Small intestine (tissue), 16 donors: ENCODE data around the gene SYNJ2. TPM values are rescaled to one million over a fixed set of nuclear protein-coding genes. Genes with fewer than 3 reads are reported as not detected.
"Not testable (repeated sequence)": the region's sequence is repeated elsewhere in the genome, so short reads cannot be mapped to it uniquely, and the experiment has no call there.

ENCODE experiments used
- DNase-seq, 2 donors: peaks; one replicate each; pipeline versions ENCODE4 v3.0.0 to v3.0.0-alpha.2; 2013
- FAIRE-seq: peaks from 2 replicates; lab custom pipeline; 2012; peaks lifted over from hg19 to GRCh38; lab: Jason Lieb, UNC
- H3K27ac ChIP-seq, 3 donors: one replicate each; pipeline ENCODE4 v1.5.1; 2013; ENCODE audit warnings: low read length in 2 of 3, mild to moderate bottlenecking in 2 of 3, control low read depth in 1 of 3, inconsistent platforms in 1 of 3, low read depth in 1 of 3, moderate library complexity in 1 of 3
- H3K27me3 ChIP-seq, 3 donors: one replicate each; pipeline ENCODE4 v1.6.1; 2013; ENCODE audit warnings: low read length in 3 of 3, inconsistent platforms in 1 of 3; ENCODE audit not compliant: control insufficient read depth in 3 of 3, insufficient read depth in 3 of 3
- H3K36me3 ChIP-seq, 3 donors: one replicate each; pipeline ENCODE4 v1.6.1; 2013; ENCODE audit warnings: low read length in 3 of 3, inconsistent platforms in 1 of 3, low read depth in 1 of 3, mild to moderate bottlenecking in 1 of 3, moderate library complexity in 1 of 3; ENCODE audit not compliant: control insufficient read depth in 3 of 3, insufficient read depth in 2 of 3
- H3K4me1 ChIP-seq, 3 donors: one replicate each; pipeline ENCODE4 v1.6.1; 2013; ENCODE audit warnings: low read length in 2 of 3, inconsistent platforms in 1 of 3, low read depth in 1 of 3, mild to moderate bottlenecking in 1 of 3, moderate library complexity in 1 of 3; ENCODE audit not compliant: control insufficient read depth in 3 of 3, insufficient read depth in 2 of 3
- H3K4me3 ChIP-seq, 3 donors: one replicate each; pipeline ENCODE4 v1.5.1; 2013; ENCODE audit warnings: low read length in 3 of 3, control low read depth in 1 of 3, inconsistent platforms in 1 of 3, low read depth in 1 of 3, mild to moderate bottlenecking in 1 of 3, moderate library complexity in 1 of 3
- H3K9me3 ChIP-seq, 2 donors: one replicate each; pipeline ENCODE4 v1.6.1; 2013; ENCODE audit warnings: low read depth in 1 of 2, low read length in 1 of 2; ENCODE audit not compliant: control insufficient read depth in 2 of 2, insufficient read depth in 1 of 2
- WGBS, 3 donors: extraction: QIAGEN DNeasy Blood & Tissue Kit; methylation state at CpG; one replicate each; pipeline ENCODE4 v1.1.7; 2013; 5-methylcytosine and 5-hydroxymethylcytosine counted together
- long read RNA-seq, 10 donors: transcript quantifications; one replicate each; lab custom pipeline, GENCODE V29; 2026
- polyA plus RNA-seq, 4 donors: library from polyadenylated mRNA; stranded (reverse) in 3 of 4; unstranded in 1 of 4; fragments of 200-250 nt in 3 of 4; fragments of 120-200 nt in 1 of 4; gene quantifications; one replicate each; pipeline versions ENCODE4 v1.2.1 to v1.2.3, GENCODE V29; 2013
- donor health status: healthy with polysubstance abuse.
- donor health status: control.
- donor health status: control.
- donor health status: Bipolar disorder and iron deficiency.
- donor health status: healthy.

The SYNJ2 gene, protein sequence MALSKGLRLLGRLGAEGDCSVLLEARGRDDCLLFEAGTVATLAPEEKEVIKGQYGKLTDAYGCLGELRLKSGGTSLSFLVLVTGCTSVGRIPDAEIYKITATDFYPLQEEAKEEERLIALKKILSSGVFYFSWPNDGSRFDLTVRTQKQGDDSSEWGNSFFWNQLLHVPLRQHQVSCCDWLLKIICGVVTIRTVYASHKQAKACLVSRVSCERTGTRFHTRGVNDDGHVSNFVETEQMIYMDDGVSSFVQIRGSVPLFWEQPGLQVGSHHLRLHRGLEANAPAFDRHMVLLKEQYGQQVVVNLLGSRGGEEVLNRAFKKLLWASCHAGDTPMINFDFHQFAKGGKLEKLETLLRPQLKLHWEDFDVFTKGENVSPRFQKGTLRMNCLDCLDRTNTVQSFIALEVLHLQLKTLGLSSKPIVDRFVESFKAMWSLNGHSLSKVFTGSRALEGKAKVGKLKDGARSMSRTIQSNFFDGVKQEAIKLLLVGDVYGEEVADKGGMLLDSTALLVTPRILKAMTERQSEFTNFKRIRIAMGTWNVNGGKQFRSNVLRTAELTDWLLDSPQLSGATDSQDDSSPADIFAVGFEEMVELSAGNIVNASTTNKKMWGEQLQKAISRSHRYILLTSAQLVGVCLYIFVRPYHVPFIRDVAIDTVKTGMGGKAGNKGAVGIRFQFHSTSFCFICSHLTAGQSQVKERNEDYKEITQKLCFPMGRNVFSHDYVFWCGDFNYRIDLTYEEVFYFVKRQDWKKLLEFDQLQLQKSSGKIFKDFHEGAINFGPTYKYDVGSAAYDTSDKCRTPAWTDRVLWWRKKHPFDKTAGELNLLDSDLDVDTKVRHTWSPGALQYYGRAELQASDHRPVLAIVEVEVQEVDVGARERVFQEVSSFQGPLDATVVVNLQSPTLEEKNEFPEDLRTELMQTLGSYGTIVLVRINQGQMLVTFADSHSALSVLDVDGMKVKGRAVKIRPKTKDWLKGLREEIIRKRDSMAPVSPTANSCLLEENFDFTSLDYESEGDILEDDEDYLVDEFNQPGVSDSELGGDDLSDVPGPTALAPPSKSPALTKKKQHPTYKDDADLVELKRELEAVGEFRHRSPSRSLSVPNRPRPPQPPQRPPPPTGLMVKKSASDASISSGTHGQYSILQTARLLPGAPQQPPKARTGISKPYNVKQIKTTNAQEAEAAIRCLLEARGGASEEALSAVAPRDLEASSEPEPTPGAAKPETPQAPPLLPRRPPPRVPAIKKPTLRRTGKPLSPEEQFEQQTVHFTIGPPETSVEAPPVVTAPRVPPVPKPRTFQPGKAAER (N-terminal part only)
- polyA plus RNA-seq: 10 to 100 TPM in 1 of 4 donors, 1 to 10 TPM in 3; 7.0 to 16.3 (median 9.4) TPM
- long read RNA-seq, donor 1, partial matches to known transcripts: 0 of 2 reads
- long read RNA-seq, donor 1, other reads (novel, unspliced or antisense): 0 of 2 reads
- long read RNA-seq, donor 2: 0 reads
- long read RNA-seq, donor 3: 0 reads
- long read RNA-seq, donor 4: 0 reads
- long read RNA-seq, donor 5: 0 reads
- long read RNA-seq, donor 6, partial matches to known transcripts: 12 of 12 reads
- long read RNA-seq, donor 6, other reads (novel, unspliced or antisense): 0 of 12 reads
- long read RNA-seq, donor 7, full-length matches to known transcripts: 1 of 1 reads
- long read RNA-seq, donor 7, partial matches to known transcripts: 0 of 1 reads
- long read RNA-seq, donor 7, other reads (novel, unspliced or antisense): 0 of 1 reads
- long read RNA-seq, donor 8: 0 reads
- long read RNA-seq, donor 9: 0 reads
- long read RNA-seq, donor 10, partial matches to known transcripts: 0 of 2 reads
- long read RNA-seq, donor 10, other reads (novel, unspliced or antisense): 0 of 2 reads

DNA sequence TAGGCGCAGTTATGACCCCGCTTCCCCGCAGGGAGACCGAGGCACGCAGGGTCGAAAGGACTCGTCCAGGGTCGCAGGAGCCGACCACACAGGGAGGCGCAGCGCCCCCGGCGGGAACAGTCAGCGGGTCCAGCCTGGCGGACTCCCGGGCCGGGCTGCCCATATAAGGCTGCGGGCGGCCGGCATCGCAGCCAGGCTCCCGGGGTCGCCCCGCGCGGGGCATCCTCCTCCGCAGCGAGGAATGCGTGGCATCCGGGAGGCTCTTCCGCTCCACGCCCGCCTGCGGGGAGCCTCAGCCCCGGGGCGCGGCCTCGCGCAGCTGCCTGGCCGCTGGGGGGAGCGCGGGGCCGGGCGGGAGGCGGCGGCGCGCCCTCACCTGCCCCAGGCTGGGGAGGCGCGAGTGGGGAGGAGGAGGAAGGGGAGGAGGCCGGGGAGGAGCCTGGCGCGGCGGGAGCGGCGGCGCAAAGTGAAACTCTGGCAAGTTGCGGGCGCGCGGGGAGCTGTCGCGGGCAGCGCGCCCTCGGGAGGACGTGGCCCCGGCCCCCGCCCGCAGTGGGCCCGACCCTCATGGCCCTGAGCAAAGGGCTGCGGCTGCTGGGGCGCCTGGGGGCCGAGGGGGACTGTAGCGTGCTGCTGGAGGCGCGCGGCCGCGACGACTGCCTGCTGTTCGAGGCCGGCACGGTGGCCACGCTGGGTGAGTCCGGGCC is at the start of gene SYNJ2:
Gene SYNJ2, plus strand, starts transcription at position 469 of the 707 bp plus-strand sequence. Its CDS starts 99 bp downstream, at position 568.
- no peak for FAIRE-seq
- peak within 1 kb of the TSS; percentile 72 to 84 (median 80) for H3K27ac ChIP-seq
- peaks cover 0 to 25% (median 10%) of the 10 kb centered on the region in 3 donors for H3K4me1 ChIP-seq
- peak within 1 kb of the TSS; percentile 74 to 91 (median 82) for H3K4me3 ChIP-seq
- peak; percentile 90 to 94 for DNase-seq
- no peaks in the 10 kb centered on the region for H3K9me3 ChIP-seq
- 1% methylated on average over 41 to 86 of the region's 86 CpGs for WGBS, 3 donors
- H3K27me3 ChIP-seq: peaks cover 0 to 2% (median 0%) of the 10 kb centered on the region in 3 donors
- no peaks in the 10 kb centered on the region for H3K36me3 ChIP-seq

DNA sequence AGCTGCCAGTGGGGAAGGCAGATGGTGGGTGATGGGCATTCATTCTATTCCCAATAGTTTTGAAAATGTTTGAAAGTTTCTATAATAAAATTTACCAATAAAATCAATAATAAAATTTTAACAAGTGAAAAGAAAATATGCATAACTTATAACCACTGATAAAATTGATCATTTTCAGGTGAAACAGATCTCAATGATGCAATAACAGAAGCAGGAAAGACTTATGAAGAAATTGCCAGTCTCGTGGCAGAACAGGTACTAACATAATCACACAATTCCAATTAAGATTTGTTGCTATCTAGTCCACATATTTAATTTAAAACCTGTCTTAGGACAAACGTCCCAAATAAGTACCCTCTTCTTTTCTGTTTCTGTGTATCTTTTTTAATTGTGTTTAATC is 45.9 kb upstream of the SYNJ2 start:
- WGBS, 3 donors: 56 to 64% (median 61%) methylated on average over 2 of the region's 2 CpGs
- H3K36me3 ChIP-seq: peaks cover 13 to 40% (median 26%) of the 10 kb centered on the region in 3 donors
- FAIRE-seq: no peak

GRCh38 chr6:157937318-157937717 is 44.3 kb upstream of the SYNJ2 start:
- Histone ChIP-seq H3K27ac (no peak overlapping the region), H3K4me1 (peaks cover 0 to 4% (median 0%) of the 10 kb centered on the region in 3 donors), H3K9me3 (no peaks in the 10 kb centered on the region), H3K36me3 (peaks cover 10 to 51% (median 22%) of the 10 kb centered on the region in 3 donors), H3K4me3 (no peak overlapping the region), H3K27me3 (no peaks in the 10 kb centered on the region)
- WGBS, 3 donors: 78 to 88% (median 85%) methylated on average over 3 of the region's 3 CpGs
- DNase-seq: no peak
- FAIRE-seq: no peak

More for the DNA sequence above, 45.9 kb upstream of the SYNJ2 start:
- H3K4me3 ChIP-seq: no peak overlapping the region
- no peaks in the 10 kb centered on the region for H3K27me3 ChIP-seq
- no peak overlapping the region for H3K27ac ChIP-seq
- no peaks in the 10 kb centered on the region for H3K9me3 ChIP-seq
- H3K4me1 ChIP-seq: peaks cover 0 to 4% (median 0%) of the 10 kb centered on the region in 3 donors
- no peak for DNase-seq

GRCh38 chr6:157937916-157938315 is 43.7 kb upstream of the SYNJ2 start:
- Histone ChIP-seq H3K27ac (no peak overlapping the region), H3K36me3 (peaks cover 10 to 51% (median 22%) of the 10 kb centered on the region in 3 donors), H3K4me3 (no peak overlapping the region), H3K9me3 (no peaks in the 10 kb centered on the region), H3K27me3 (no peaks in the 10 kb centered on the region), H3K4me1 (peaks cover 0 to 4% (median 0%) of the 10 kb centered on the region in 3 donors)
- WGBS, 3 donors: 94 to 97% (median 95%) methylated on average over 6 of the region's 6 CpGs
- FAIRE-seq: no peak
- DNase-seq: no peak

DNA sequence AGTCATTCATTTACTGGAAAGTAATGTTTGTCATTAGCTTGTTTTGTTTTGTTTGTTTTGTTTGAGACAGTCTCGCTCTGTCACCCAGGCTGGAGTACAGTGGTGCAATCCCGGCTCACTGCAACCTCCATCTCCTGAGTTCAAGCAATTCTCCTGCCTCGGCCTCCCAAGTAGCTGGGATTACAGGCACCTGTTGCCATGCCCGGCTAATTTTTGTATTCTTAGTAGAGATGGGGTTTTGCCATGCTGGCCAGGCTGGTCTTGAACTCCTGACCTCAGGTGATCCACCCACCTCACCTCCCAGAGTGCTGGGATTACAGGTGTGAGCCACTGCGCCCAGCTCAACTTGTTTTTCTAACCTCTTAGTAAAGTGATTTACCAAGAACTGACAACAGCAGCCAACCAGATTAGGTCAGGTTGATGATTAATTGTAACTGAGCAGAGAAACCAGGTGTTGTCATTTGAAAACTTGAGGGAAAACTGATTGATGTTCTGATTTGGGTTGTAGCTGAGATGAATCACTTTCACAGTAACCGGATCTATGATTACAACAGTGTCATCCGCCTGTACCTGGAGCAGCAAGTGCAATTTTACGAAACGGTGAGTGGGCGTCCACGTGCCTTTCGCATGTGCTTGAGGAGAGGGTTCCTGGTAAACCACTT is 41.2 kb upstream of the SYNJ2 start:
- WGBS, 3 donors: 34 to 70% (median 53%) methylated on average over 12 of the region's 12 CpGs
- peak; percentile 68 to 73 for DNase-seq
- H3K4me3 ChIP-seq, H3K27me3 ChIP-seq, H3K9me3 ChIP-seq, H3K4me1 ChIP-seq, FAIRE-seq: not testable (repeated sequence)
- H3K36me3 ChIP-seq: peaks cover 9 to 60% (median 19%) of the 10 kb centered on the region in 3 donors
- peak overlapping the region in 1 of 3 donors; percentile 29 for H3K27ac ChIP-seq

DNA sequence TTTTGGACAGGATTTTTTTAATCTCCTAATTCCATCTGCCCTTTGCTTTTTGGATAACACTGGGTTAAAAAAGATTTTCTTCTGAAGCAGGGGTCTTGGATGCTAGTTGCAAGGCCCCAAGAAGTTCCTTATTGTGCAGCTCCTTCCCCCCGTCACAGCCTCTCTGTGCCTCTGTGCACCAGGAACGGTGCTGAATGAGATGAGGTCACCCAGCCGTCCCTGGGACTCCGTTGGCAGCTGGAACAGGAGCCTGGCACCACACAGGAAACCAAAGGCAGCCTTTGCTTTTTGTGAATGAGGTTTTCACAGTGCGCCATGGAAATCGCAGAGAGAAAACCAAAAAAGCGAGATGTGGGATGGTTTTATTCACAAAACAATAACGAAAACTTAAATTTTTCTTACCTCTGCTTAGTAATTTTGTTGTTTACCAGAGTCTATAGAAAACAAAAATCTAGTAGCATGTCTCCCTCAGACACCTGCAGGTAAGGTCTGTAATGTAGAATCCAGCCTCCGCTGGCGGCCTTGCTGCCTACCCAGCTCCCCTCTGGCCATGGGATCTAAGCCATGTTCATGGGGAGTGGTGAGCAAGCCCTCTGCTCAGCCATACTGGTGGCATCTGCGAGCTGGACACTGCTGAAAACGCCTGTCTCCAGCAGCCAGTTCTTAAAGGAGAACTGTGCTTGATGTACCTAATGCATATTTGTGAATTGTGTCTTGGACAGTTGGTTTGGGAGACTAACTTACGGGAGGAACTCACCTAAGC is 40.4 kb upstream of the SYNJ2 start:
- H3K27me3 ChIP-seq: no peaks in the 10 kb centered on the region
- no peaks in the 10 kb centered on the region for H3K9me3 ChIP-seq
- peaks cover 0 to 4% (median 0%) of the 10 kb centered on the region in 3 donors for H3K4me1 ChIP-seq
- H3K36me3 ChIP-seq: peaks cover 9 to 61% (median 18%) of the 10 kb centered on the region in 3 donors
- H3K4me3 ChIP-seq: no peak overlapping the region
- WGBS, 3 donors: 69 to 81% (median 74%) methylated on average over 13 of the region's 13 CpGs
- DNase-seq: no peak
- no peak for FAIRE-seq
- peak overlapping the region in 1 of 3 donors; percentile 12 for H3K27ac ChIP-seq
